CD14-positive monocyte (primary cell): Measurements from ENCODE around the gene CTNND2. TPM values are rescaled to one million over a fixed set of nuclear protein-coding genes. Genes with fewer than 3 reads are reported as not detected.

Source experiments
- DNase-seq, 3 donors: peaks; one replicate each; pipeline ENCODE4 v3.0.0-alpha.2; 2011 to 2022
- H2AFZ ChIP-seq: 2 replicates; pipeline ENCODE4 v1.6.0; 2012; ENCODE audit warnings: mild to moderate bottlenecking, low read depth, low read length, inconsistent platforms; ENCODE audit not compliant: insufficient read depth, poor library complexity, severe bottlenecking
- H3K27ac ChIP-seq, 2 donors: 1 replicate in 1 of 2; 2 replicates in 1 of 2; pipeline ENCODE4 v1.5.1; 2012 to 2013; ENCODE audit warnings: low read length in 2 of 2, control low read depth in 1 of 2, inconsistent platforms in 1 of 2, low read depth in 1 of 2, mild to moderate bottlenecking in 1 of 2
- H3K27me3 ChIP-seq, 2 donors: one replicate each; pipeline versions ENCODE4 v1.6.0 to v1.6.1; 2011 to 2013; ENCODE audit warnings: low read length in 2 of 2; ENCODE audit not compliant: control insufficient read depth in 2 of 2, insufficient read depth in 2 of 2
- H3K36me3 ChIP-seq, 2 donors: replicated peaks in 1 of 2; 1 replicate in 1 of 2; 2 replicates in 1 of 2; pipeline versions ENCODE4 v1.5.1 to v1.6.1; 2012 to 2013; ENCODE audit warnings: low read length in 2 of 2, control low read depth in 1 of 2, inconsistent platforms in 1 of 2, mild to moderate bottlenecking in 1 of 2; ENCODE audit not compliant: insufficient read depth in 2 of 2, control insufficient read depth in 1 of 2
- H3K4me1 ChIP-seq, 2 donors: 1 replicate in 1 of 2; 2 replicates in 1 of 2; pipeline versions ENCODE4 v1.5.1 to v1.6.1; 2012 to 2013; ENCODE audit warnings: low read length in 2 of 2, control low read depth in 1 of 2, inconsistent platforms in 1 of 2, mild to moderate bottlenecking in 1 of 2, moderate library complexity in 1 of 2; ENCODE audit not compliant: insufficient read depth in 2 of 2, control insufficient read depth in 1 of 2
- H3K4me2 ChIP-seq: replicated peaks from 2 replicates; pipeline ENCODE3; 2012; ENCODE audit warnings: low read length, moderate library complexity, mild to moderate bottlenecking; ENCODE audit not compliant: poor library complexity, severe bottlenecking; ENCODE audit errors: extremely low read depth
- H3K4me3 ChIP-seq, 3 experiments: fragments of 200-600 bp in 1 of 3; sonication (generic) in 1 of 3; replicated peaks in 1 of 3; 1 replicate in 2 of 3; 2 replicates in 1 of 3; pipeline ENCODE4 v1.5.1; 2011 to 2013; ENCODE audit warnings: low read length in 3 of 3, mild to moderate bottlenecking in 3 of 3, control low read depth in 2 of 3, low read depth in 2 of 3, inconsistent platforms in 1 of 3, moderate library complexity in 1 of 3
- H3K79me2 ChIP-seq: 2 replicates; pipeline ENCODE4 v1.6.0; 2012; ENCODE audit warnings: mild to moderate bottlenecking, control low read depth, inconsistent platforms, low read length, moderate library complexity; ENCODE audit not compliant: insufficient read depth
- H3K9ac ChIP-seq: 2 replicates; pipeline ENCODE4 v1.6.0; 2017; ENCODE audit warnings: low read length, mild to moderate bottlenecking; ENCODE audit not compliant: insufficient read depth, poor library complexity, severe bottlenecking
- H3K9me3 ChIP-seq, 2 donors: replicated peaks in 1 of 2; 1 replicate in 1 of 2; 2 replicates in 1 of 2; pipeline versions ENCODE4 v1.5.1 to v1.6.1; 2012 to 2013; ENCODE audit warnings: low read length in 2 of 2, control low read depth in 1 of 2; ENCODE audit not compliant: control insufficient read depth in 1 of 2, insufficient read depth in 1 of 2
- H4K20me1 ChIP-seq: 2 replicates; pipeline ENCODE4 v1.6.0; 2012; ENCODE audit warnings: mild to moderate bottlenecking, low read length, control low read depth, moderate library complexity; ENCODE audit not compliant: insufficient read depth
- H3K27ac Mint-ChIP-seq, 7 donors: one replicate each; pipeline ENCODE4 v1.8.0; 2020; ENCODE audit warnings: mild to moderate bottlenecking in 7 of 7, mixed read lengths in 7 of 7, moderate library complexity in 6 of 7, inconsistent platforms in 2 of 7
- H3K27me3 Mint-ChIP-seq, 3 donors: one replicate each; pipeline ENCODE4 v1.8.0; 2021 to 2022; ENCODE audit warnings: low read depth in 3 of 3, mild to moderate bottlenecking in 3 of 3, mixed read lengths in 3 of 3, moderate library complexity in 3 of 3, inconsistent platforms in 1 of 3
- H3K36me3 Mint-ChIP-seq, 2 donors: one replicate each; pipeline ENCODE4 v1.8.0; 2020; ENCODE audit warnings: mixed read lengths in 2 of 2, inconsistent platforms in 1 of 2, mild to moderate bottlenecking in 1 of 2
- H3K4me1 Mint-ChIP-seq: one replicate; pipeline ENCODE4 v1.8.0; 2020; ENCODE audit warnings: mild to moderate bottlenecking, mixed read lengths
- H3K4me3 Mint-ChIP-seq, 2 donors: one replicate each; pipeline ENCODE4 v1.8.0; 2020; ENCODE audit warnings: mild to moderate bottlenecking in 2 of 2, mixed read lengths in 2 of 2, moderate library complexity in 1 of 2
- H3K9me3 Mint-ChIP-seq, 7 donors: one replicate each; pipeline ENCODE4 v1.8.0; 2020 to 2022; ENCODE audit warnings: mixed read lengths in 7 of 7, mild to moderate bottlenecking in 6 of 7, moderate library complexity in 6 of 7, inconsistent platforms in 2 of 7
- CTCF ChIP-seq: fragments of 200-600 bp; IDR thresholded peaks from one replicate; pipeline ENCODE4 v1.8.0; 2022; ENCODE audit warnings: antibody characterized with exemption, mild to moderate bottlenecking
- WGBS: methylation state at CpG from one replicate; pipeline ENCODE4 v1.1.5; 2013; ENCODE audit warnings: missing lambda C conversion rate; ENCODE audit not compliant: insufficient coverage; 5-methylcytosine and 5-hydroxymethylcytosine counted together
- intact Hi-C, 2 donors: fragments of 100-400 bp; cut with micrococcal nuclease; formaldehyde crosslinking; loops; one replicate each; pipeline versions ENCODE4 v1.15.0 to v1.15.1; 2023
- polyA plus RNA-seq, 3 donors: library from polyadenylated mRNA; depleted of rRNA in 1 of 3; unstranded in 2 of 3; stranded (reverse) in 1 of 3; fragments of 300-500 nt in 2 of 3; fragments of >200 nt in 1 of 3; fragmentation: Illumina TruSeq in 2 of 3; gene quantifications; 1 replicate in 2 of 3; 2 replicates in 1 of 3; pipeline ENCODE4 v1.2.3, GENCODE V29; 2012 to 2021

The CTNND2 gene
- polyA plus RNA-seq, 3 donors: not detected

GRCh38 chr5:11052871-11053270 lies 851.4 kb downstream of the CTNND2 start:
- peaks cover 4% of the 10 kb centered on the region for H3K4me1 Mint-ChIP-seq
- H3K27me3 Mint-ChIP-seq: peaks cover 0 to 7% (median 0%) of the 10 kb centered on the region in 3 donors
- H2AFZ ChIP-seq: no peak overlapping the region
- H3K27ac Mint-ChIP-seq: no peak overlapping the region
- H3K79me2 ChIP-seq: no peaks in the 10 kb centered on the region
- peaks cover 0 to 8% of the 10 kb centered on the region in 2 donors for H3K9me3 ChIP-seq
- H3K4me1 ChIP-seq: peaks cover 0 to 4% of the 10 kb centered on the region in 2 donors
- no peak for DNase-seq
- intact Hi-C loops: no loop called here
- H3K27ac ChIP-seq: no peak overlapping the region
- no peak overlapping the region for H3K4me2 ChIP-seq
- no peaks in the 10 kb centered on the region for H4K20me1 ChIP-seq
- no peaks in the 10 kb centered on the region for H3K27me3 ChIP-seq
- H3K36me3 ChIP-seq: no peaks in the 10 kb centered on the region
- H3K4me3 ChIP-seq: no peak overlapping the region
- no peak overlapping the region for H3K9ac ChIP-seq
- H3K4me3 Mint-ChIP-seq: no peak overlapping the region
- TF ChIP-seq CTCF: no peak
- H3K36me3 Mint-ChIP-seq: no peaks in the 10 kb centered on the region
- peaks cover 0 to 9% (median 3%) of the 10 kb centered on the region in 7 donors for H3K9me3 Mint-ChIP-seq

- Histone ChIP-seq H3K9ac (no peak overlapping the region), H3K4me3 (no peak overlapping the region), H4K20me1 (no peaks in the 10 kb centered on the region), H3K36me3 (no peaks in the 10 kb centered on the region), H3K9me3 (peaks cover 0 to 2% of the 10 kb centered on the region in 2 donors), H2AFZ (no peak overlapping the region), H3K27me3 (no peaks in the 10 kb centered on the region), H3K27ac (no peak overlapping the region), H3K4me2 (no peak overlapping the region), H3K4me1 (peaks cover 0 to 4% of the 10 kb centered on the region in 2 donors), H3K79me2 (no peaks in the 10 kb centered on the region)
- peak in 1 of 3 donors; percentile 41 for DNase-seq
- Mint-ChIP-seq H3K9me3 (peaks cover 0 to 6% (median 0%) of the 10 kb centered on the region in 7 donors), H3K4me1 (peaks cover 4% of the 10 kb centered on the region), H3K27me3 (peaks cover 0 to 7% (median 0%) of the 10 kb centered on the region in 3 donors), H3K4me3 (no peak overlapping the region), H3K27ac (no peak overlapping the region), H3K36me3 (no peaks in the 10 kb centered on the region)
- intact Hi-C loops: no loop called here
- WGBS: 20% methylated on average over 2 of the region's 3 CpGs
- no peak for TF ChIP-seq CTCF
Measured at GRCh38 chr5:11050596-11051304, 853.5 kb downstream of the CTNND2 start.
